K562 (cell line): ENCODE results near the gene OGFR. TPM values are rescaled to one million over a fixed set of nuclear protein-coding genes. Genes with fewer than 3 reads are reported as not detected.

Experiments used
- KLF16 ChIP-seq: IDR thresholded peaks from 2 replicates; pipeline ENCODE4 v1.6.1; 2016; ENCODE audit warnings: antibody characterized with exemption
- REST ChIP-seq, 2 experiments: fragments of 450-650 bp; formaldehyde crosslinking in 1 of 2; IDR thresholded peaks; 2 replicates each; pipeline versions ENCODE4 v1.4.0 to v1.6.1; 2014 to 2020; ENCODE audit warnings: mild to moderate bottlenecking in 2 of 2, borderline replicate concordance in 1 of 2, low read depth in 1 of 2
- SMAD3 ChIP-seq: fragments of 450-650 bp; formaldehyde crosslinking; conservative IDR thresholded peaks from 2 replicates; pipeline ENCODE4 v1.4.0; 2020; ENCODE audit warnings: mild to moderate bottlenecking
- SMC3 ChIP-seq: conservative IDR thresholded peaks from 2 replicates; pipeline ENCODE4 v1.6.1; 2011; ENCODE audit warnings: low read depth, low read length, improper control_type of control experiment; ENCODE audit not compliant: insufficient read depth
- WHSC1 ChIP-seq: IDR thresholded peaks from one replicate; pipeline ENCODE4 v1.6.1; 2012; ENCODE audit warnings: low read length, control low read depth, inconsistent platforms
- polyA plus RNA-seq, 8 experiments: library from polyadenylated mRNA; depleted of rRNA in 4 of 8; stranded (reverse) in 5 of 8; unstranded in 3 of 8; fragments of >200 nt; fragmentation: Nextera tagmentation in 2 of 8; fragmentation: Illumina TruSeq in 1 of 8; extraction: Ambion mirVana in 2 of 8; extraction: Trizol in 1 of 8; gene quantifications; 2 replicates each; pipeline versions ENCODE4 v1.2.1 to v1.2.3, GENCODE V29; 2011 to 2014; ENCODE audit warnings: inconsistent platforms in 1 of 8, missing spikeins in 1 of 8
- total RNA-seq, 7 experiments: library from RNA; depleted of rRNA in 6 of 7; stranded (reverse); fragments of >200 nt in 6 of 7; fragmentation: Illumina TruSeq in 2 of 7; extraction: Trizol in 2 of 7; gene quantifications; 2 replicates each; pipeline versions ENCODE4 v1.2.1 to v1.2.3, GENCODE V29; 2011 to 2021; ENCODE audit warnings: low replicate concordance in 1 of 7
- TF ChIP-seq, protein P1 (sequence below), 2 experiments: fragments of 150-350 bp in 1 of 2; IDR thresholded peaks; 2 replicates each; pipeline ENCODE4 v1.6.1; 2012 to 2016; ENCODE audit warnings: low read depth in 2 of 2, low read length in 2 of 2, mild to moderate bottlenecking in 1 of 2, moderate library complexity in 1 of 2
- TF ChIP-seq, protein P2 (sequence below): IDR thresholded peaks from 2 replicates; pipeline ENCODE4 v1.6.1; 2011; ENCODE audit warnings: borderline replicate concordance, low read depth, mild to moderate bottlenecking, moderate library complexity, low read length; ENCODE audit not compliant: insufficient read depth, poor library complexity, severe bottlenecking
- TF ChIP-seq, protein P3 (sequence below): conservative IDR thresholded peaks from 2 replicates; pipeline ENCODE4 v1.6.1; 2011; ENCODE audit warnings: low read depth, mild to moderate bottlenecking, low read length; ENCODE audit not compliant: control insufficient read depth

Gene OGFR
- total and polyA plus RNA-seq, 9 of the 15 experiments (the other 6 are each of a cell fraction or from before 2014, with no cell fraction given), result 0.39 to 56.3 (median 17.5) TPM

GRCh38 chr20:62808211-62808865, 3.7 kb downstream of the OGFR start (continued):
- TF ChIP-seq, protein P1, sequence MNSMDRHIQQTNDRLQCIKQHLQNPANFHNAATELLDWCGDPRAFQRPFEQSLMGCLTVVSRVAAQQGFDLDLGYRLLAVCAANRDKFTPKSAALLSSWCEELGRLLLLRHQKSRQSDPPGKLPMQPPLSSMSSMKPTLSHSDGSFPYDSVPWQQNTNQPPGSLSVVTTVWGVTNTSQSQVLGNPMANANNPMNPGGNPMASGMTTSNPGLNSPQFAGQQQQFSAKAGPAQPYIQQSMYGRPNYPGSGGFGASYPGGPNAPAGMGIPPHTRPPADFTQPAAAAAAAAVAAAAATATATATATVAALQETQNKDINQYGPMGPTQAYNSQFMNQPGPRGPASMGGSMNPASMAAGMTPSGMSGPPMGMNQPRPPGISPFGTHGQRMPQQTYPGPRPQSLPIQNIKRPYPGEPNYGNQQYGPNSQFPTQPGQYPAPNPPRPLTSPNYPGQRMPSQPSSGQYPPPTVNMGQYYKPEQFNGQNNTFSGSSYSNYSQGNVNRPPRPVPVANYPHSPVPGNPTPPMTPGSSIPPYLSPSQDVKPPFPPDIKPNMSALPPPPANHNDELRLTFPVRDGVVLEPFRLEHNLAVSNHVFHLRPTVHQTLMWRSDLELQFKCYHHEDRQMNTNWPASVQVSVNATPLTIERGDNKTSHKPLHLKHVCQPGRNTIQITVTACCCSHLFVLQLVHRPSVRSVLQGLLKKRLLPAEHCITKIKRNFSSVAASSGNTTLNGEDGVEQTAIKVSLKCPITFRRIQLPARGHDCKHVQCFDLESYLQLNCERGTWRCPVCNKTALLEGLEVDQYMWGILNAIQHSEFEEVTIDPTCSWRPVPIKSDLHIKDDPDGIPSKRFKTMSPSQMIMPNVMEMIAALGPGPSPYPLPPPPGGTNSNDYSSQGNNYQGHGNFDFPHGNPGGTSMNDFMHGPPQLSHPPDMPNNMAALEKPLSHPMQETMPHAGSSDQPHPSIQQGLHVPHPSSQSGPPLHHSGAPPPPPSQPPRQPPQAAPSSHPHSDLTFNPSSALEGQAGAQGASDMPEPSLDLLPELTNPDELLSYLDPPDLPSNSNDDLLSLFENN (IDR thresholded peaks at IDR 0.05; ENCODE audit: low read depth in 2 of 2, low read length in 2 of 2), result no peak
- TF ChIP-seq REST (IDR thresholded peaks at IDR 0.05; ENCODE audit: borderline replicate concordance) (peak; percentile 76; the same call in 1 of the 2 replicates), REST (CRISPR knock-in tag; IDR thresholded peaks at IDR 0.05; ENCODE audit: low read depth) (no peak), KLF16 (0 out of 2 replicates have a peak, but pooled peaks have one; percentile 13), SMC3 (peak; percentile 74), WHSC1 (no peak), SMAD3 (CRISPR knock-in tag) (no peak)
- TF ChIP-seq, protein P2, sequence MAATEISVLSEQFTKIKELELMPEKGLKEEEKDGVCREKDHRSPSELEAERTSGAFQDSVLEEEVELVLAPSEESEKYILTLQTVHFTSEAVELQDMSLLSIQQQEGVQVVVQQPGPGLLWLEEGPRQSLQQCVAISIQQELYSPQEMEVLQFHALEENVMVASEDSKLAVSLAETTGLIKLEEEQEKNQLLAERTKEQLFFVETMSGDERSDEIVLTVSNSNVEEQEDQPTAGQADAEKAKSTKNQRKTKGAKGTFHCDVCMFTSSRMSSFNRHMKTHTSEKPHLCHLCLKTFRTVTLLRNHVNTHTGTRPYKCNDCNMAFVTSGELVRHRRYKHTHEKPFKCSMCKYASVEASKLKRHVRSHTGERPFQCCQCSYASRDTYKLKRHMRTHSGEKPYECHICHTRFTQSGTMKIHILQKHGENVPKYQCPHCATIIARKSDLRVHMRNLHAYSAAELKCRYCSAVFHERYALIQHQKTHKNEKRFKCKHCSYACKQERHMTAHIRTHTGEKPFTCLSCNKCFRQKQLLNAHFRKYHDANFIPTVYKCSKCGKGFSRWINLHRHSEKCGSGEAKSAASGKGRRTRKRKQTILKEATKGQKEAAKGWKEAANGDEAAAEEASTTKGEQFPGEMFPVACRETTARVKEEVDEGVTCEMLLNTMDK, result peak; percentile 73
- TF ChIP-seq, protein P3, sequence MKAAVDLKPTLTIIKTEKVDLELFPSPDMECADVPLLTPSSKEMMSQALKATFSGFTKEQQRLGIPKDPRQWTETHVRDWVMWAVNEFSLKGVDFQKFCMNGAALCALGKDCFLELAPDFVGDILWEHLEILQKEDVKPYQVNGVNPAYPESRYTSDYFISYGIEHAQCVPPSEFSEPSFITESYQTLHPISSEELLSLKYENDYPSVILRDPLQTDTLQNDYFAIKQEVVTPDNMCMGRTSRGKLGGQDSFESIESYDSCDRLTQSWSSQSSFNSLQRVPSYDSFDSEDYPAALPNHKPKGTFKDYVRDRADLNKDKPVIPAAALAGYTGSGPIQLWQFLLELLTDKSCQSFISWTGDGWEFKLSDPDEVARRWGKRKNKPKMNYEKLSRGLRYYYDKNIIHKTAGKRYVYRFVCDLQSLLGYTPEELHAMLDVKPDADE, result no peak
